Stimulated activated CD4-positive, alpha-beta T cell treated with anti-CD3 and anti-CD28 coated beads, Interleukin-4, amount 100 ng/mL, for 24 hours (primary cell): ENCODE results near the gene OR2AG1.

Experiments
- DNase-seq: peaks from one replicate; pipeline ENCODE4 v3.0.0-alpha.2; 2020

The OR2AG1 gene

GRCh38 chr11:6782720-6783119 lies at the start of gene OR2AG1:
Gene OR2AG1, plus strand, starts transcription at chr11:6783020. Its CDS starts 2,018 bp downstream, at chr11:6785038.
- no peak for DNase-seq

GRCh38 chr11:6733326-6734275 lies 49.2 kb upstream of the OR2AG1 start:
- DNase-seq = no peak

GRCh38 chr11:6734616-6735015 lies 48.2 kb upstream of the OR2AG1 start:
- peak; percentile 39 for DNase-seq

- no peak for DNase-seq
These were observed 47.5 kb upstream of the OR2AG1 start for GRCh38 chr11:6735306-6735705.

GRCh38 chr11:6736495-6737121 lies 46.2 kb upstream of the OR2AG1 start:
- DNase-seq = no peak

- peak; percentile 77 for DNase-seq
These were observed 44.9 kb upstream of the OR2AG1 start for GRCh38 chr11:6737872-6738466.

GRCh38 chr11:6738590-6738989 lies 44.2 kb upstream of the OR2AG1 start:
- DNase-seq = no peak

GRCh38 chr11:6742260-6742659 lies 40.6 kb upstream of the OR2AG1 start:
- peak; percentile 45 for DNase-seq

- DNase-seq = no peak
These were observed 37.8 kb upstream of the OR2AG1 start for GRCh38 chr11:6745018-6745417.

- no peak for DNase-seq
These were observed 37.3 kb upstream of the OR2AG1 start for GRCh38 chr11:6745465-6746015.

- DNase-seq = peak; percentile 40
These were observed 36.7 kb upstream of the OR2AG1 start for GRCh38 chr11:6746086-6746618.

GRCh38 chr11:6746626-6747025 lies 36.2 kb upstream of the OR2AG1 start:
- no peak for DNase-seq

GRCh38 chr11:6747097-6747668 lies 35.6 kb upstream of the OR2AG1 start:
- DNase-seq = no peak

GRCh38 chr11:6755303-6755952 lies 27.4 kb upstream of the OR2AG1 start:
- peak; percentile 54 for DNase-seq

- no peak for DNase-seq
These were observed 26.9 kb upstream of the OR2AG1 start for GRCh38 chr11:6755953-6756347.

- peak; percentile 67 for DNase-seq
These were observed 25.4 kb upstream of the OR2AG1 start for GRCh38 chr11:6757373-6757967.

- DNase-seq = no peak
These were observed 10.6 kb upstream of the OR2AG1 start, which contains the start of gene OR2AG2 for GRCh38 chr11:6771926-6772893. Gene OR2AG2, minus strand, starts transcription at chr11:6771976. Its CDS starts 3,019 bp downstream, at chr11:6768957.

GRCh38 chr11:6778518-6778917 lies 4.3 kb upstream of the OR2AG1 start:
- no peak for DNase-seq

- DNase-seq = no peak
These were observed 2.0 kb upstream of the OR2AG1 start for GRCh38 chr11:6780829-6781228.

GRCh38 chr11:6790546-6790945 lies 7.7 kb downstream of the OR2AG1 start:
- DNase-seq = no peak
